Activated naive CD4-positive, alpha-beta T cell treated with anti-CD3 and anti-CD28 coated beads, Interleukin-2, amount 10 ng/mL, durations not matched to agents 7 days and 5 days (primary cell): ENCODE measurements around the gene SLC30A4.
A peak's percentile ranks its signal among the peaks of the same experiment; 100 is the strongest.

Experiments used
- CTCF ChIA-PET: fragments of 350-600 bp; sonication (Branson Sonifier 250); formaldehyde crosslinking; loops from one replicate; lab custom pipeline; 2021; ENCODE audit warnings: antibody characterized with exemption; lab: Charles Lee
- DNase-seq: peaks from one replicate; pipeline ENCODE4 v3.0.0-alpha.2; 2020
- H3K27ac Mint-ChIP-seq: one replicate; pipeline ENCODE4 v1.8.0; 2021; ENCODE audit warnings: mild to moderate bottlenecking, moderate library complexity, mixed read lengths
- H3K27me3 Mint-ChIP-seq: one replicate; pipeline ENCODE4 v1.8.0; 2021; ENCODE audit warnings: mild to moderate bottlenecking, mixed read lengths
- H3K36me3 Mint-ChIP-seq: one replicate; pipeline ENCODE4 v1.8.0; 2021; ENCODE audit warnings: mixed read lengths
- H3K4me1 Mint-ChIP-seq: one replicate; pipeline ENCODE4 v1.8.0; 2021; ENCODE audit warnings: mixed read lengths
- H3K4me3 Mint-ChIP-seq: one replicate; pipeline ENCODE4 v1.8.0; 2021; ENCODE audit warnings: mild to moderate bottlenecking, moderate library complexity, mixed read lengths
- H3K9me3 Mint-ChIP-seq: one replicate; pipeline ENCODE4 v1.8.0; 2021; ENCODE audit warnings: mixed read lengths

Gene SLC30A4

GRCh38 chr15:45522328-45523165 lies at the start of gene SLC30A4:
Gene SLC30A4 (minus strand): TSS chr15:45522755. CDS start chr15:45522354, 401 bp downstream.
- CTCF ChIA-PET: no interaction called here
- Mint-ChIP-seq H3K4me3 (peak within 1 kb of the TSS; percentile 86), H3K9me3 (no peaks in the 10 kb centered on the region), H3K27me3 (peaks cover 46% of the 10 kb centered on the region), H3K36me3 (peaks cover 1% of the 10 kb centered on the region), H3K4me1 (peaks cover 26% of the 10 kb centered on the region), H3K27ac (peak within 1 kb of the TSS; percentile 79)
- peak; percentile 73 for DNase-seq

- H3K27me3 Mint-ChIP-seq: peaks cover 49% of the 10 kb centered on the region
- no peak overlapping the region for H3K27ac Mint-ChIP-seq
- DNase-seq: no peak
- CTCF ChIA-PET: no interaction called here
- H3K9me3 Mint-ChIP-seq: no peaks in the 10 kb centered on the region
- H3K36me3 Mint-ChIP-seq: no peaks in the 10 kb centered on the region
- H3K4me3 Mint-ChIP-seq: no peak overlapping the region
- H3K4me1 Mint-ChIP-seq: no peaks in the 10 kb centered on the region
These were observed 33.5 kb upstream of the SLC30A4 start for GRCh38 chr15:45555934-45556608.

GRCh38 chr15:45551676-45552075 lies 29.1 kb upstream of the SLC30A4 start:
- Mint-ChIP-seq H3K4me3 (no peak overlapping the region), H3K36me3 (no peaks in the 10 kb centered on the region), H3K4me1 (no peaks in the 10 kb centered on the region), H3K9me3 (no peaks in the 10 kb centered on the region), H3K27ac (no peak overlapping the region), H3K27me3 (peaks cover 38% of the 10 kb centered on the region)
- CTCF ChIA-PET: no interaction called here
- DNase-seq: no peak

- no peak for DNase-seq
- Mint-ChIP-seq H3K27me3 (peaks cover 28% of the 10 kb centered on the region), H3K27ac (no peak overlapping the region), H3K36me3 (no peaks in the 10 kb centered on the region), H3K4me3 (no peak overlapping the region), H3K4me1 (no peaks in the 10 kb centered on the region), H3K9me3 (no peaks in the 10 kb centered on the region)
- CTCF ChIA-PET: no interaction called here
These were observed 27.9 kb upstream of the SLC30A4 start for GRCh38 chr15:45550436-45550835.

GRCh38 chr15:45549541-45550220 lies 27.1 kb upstream of the SLC30A4 start:
- Mint-ChIP-seq H3K4me1 (no peaks in the 10 kb centered on the region), H3K36me3 (no peaks in the 10 kb centered on the region), H3K27ac (no peak overlapping the region), H3K4me3 (no peak overlapping the region), H3K9me3 (no peaks in the 10 kb centered on the region), H3K27me3 (peaks cover 25% of the 10 kb centered on the region)
- CTCF ChIA-PET: interaction anchor here (1.1 kb wide), 1 partner anchor 13 kb away, joined by 3 read pairs; no protein-coding TSS in a partner anchor
- DNase-seq: no peak

GRCh38 chr15:45548753-45549520 lies 26.4 kb upstream of the SLC30A4 start:
- Mint-ChIP-seq H3K27me3 (peaks cover 25% of the 10 kb centered on the region), H3K4me1 (no peaks in the 10 kb centered on the region), H3K9me3 (no peaks in the 10 kb centered on the region), H3K27ac (no peak overlapping the region), H3K4me3 (no peak overlapping the region), H3K36me3 (no peaks in the 10 kb centered on the region)
- DNase-seq: no peak
- CTCF ChIA-PET: interaction anchor here (1.1 kb wide), 1 partner anchor 12 kb away, joined by 3 read pairs; no protein-coding TSS in a partner anchor

- no peak for DNase-seq
- no peaks in the 10 kb centered on the region for H3K36me3 Mint-ChIP-seq
- H3K27ac Mint-ChIP-seq: no peak overlapping the region
- H3K4me1 Mint-ChIP-seq: no peaks in the 10 kb centered on the region
- H3K4me3 Mint-ChIP-seq: no peak overlapping the region
- CTCF ChIA-PET: no interaction called here
- H3K9me3 Mint-ChIP-seq: no peaks in the 10 kb centered on the region
- peaks cover 14% of the 10 kb centered on the region for H3K27me3 Mint-ChIP-seq
These were observed 24.2 kb upstream of the SLC30A4 start for GRCh38 chr15:45546789-45547188.

- DNase-seq: no peak
- Mint-ChIP-seq H3K36me3 (no peaks in the 10 kb centered on the region), H3K27ac (no peak overlapping the region), H3K27me3 (peaks cover 10% of the 10 kb centered on the region), H3K4me1 (no peaks in the 10 kb centered on the region), H3K9me3 (no peaks in the 10 kb centered on the region), H3K4me3 (no peak overlapping the region)
- CTCF ChIA-PET: no interaction called here
These were observed 21.9 kb upstream of the SLC30A4 start for GRCh38 chr15:45544266-45545023.

- H3K27ac Mint-ChIP-seq: no peak overlapping the region
- DNase-seq: no peak
- no peaks in the 10 kb centered on the region for H3K4me1 Mint-ChIP-seq
- no peak overlapping the region for H3K4me3 Mint-ChIP-seq
- no peaks in the 10 kb centered on the region for H3K9me3 Mint-ChIP-seq
- H3K27me3 Mint-ChIP-seq: peaks cover 9% of the 10 kb centered on the region
- CTCF ChIA-PET: no interaction called here
- no peaks in the 10 kb centered on the region for H3K36me3 Mint-ChIP-seq
These were observed 20.5 kb upstream of the SLC30A4 start for GRCh38 chr15:45543051-45543450.

GRCh38 chr15:45540531-45540930 lies 18.0 kb upstream of the SLC30A4 start:
- no peaks in the 10 kb centered on the region for H3K36me3 Mint-ChIP-seq

GRCh38 chr15:45539680-45540079 lies 17.1 kb upstream of the SLC30A4 start:
- no peak for DNase-seq

More at GRCh38 chr15:45540531-45540930, 18.0 kb upstream of the SLC30A4 start:
- no peaks in the 10 kb centered on the region for H3K9me3 Mint-ChIP-seq
- peaks cover 9% of the 10 kb centered on the region for H3K27me3 Mint-ChIP-seq
- no peak for DNase-seq
- no peak overlapping the region for H3K27ac Mint-ChIP-seq
- H3K4me1 Mint-ChIP-seq: no peaks in the 10 kb centered on the region
- no peak overlapping the region for H3K4me3 Mint-ChIP-seq
- CTCF ChIA-PET: no interaction called here

GRCh38 chr15:45536934-45537333 lies 14.4 kb upstream of the SLC30A4 start:
- Mint-ChIP-seq H3K36me3 (no peaks in the 10 kb centered on the region), H3K4me3 (no peak overlapping the region), H3K27ac (no peak overlapping the region), H3K27me3 (peaks cover 17% of the 10 kb centered on the region), H3K4me1 (no peaks in the 10 kb centered on the region), H3K9me3 (no peaks in the 10 kb centered on the region)
- DNase-seq: no peak
- CTCF ChIA-PET: interaction anchor here (1.2 kb wide), 1 partner anchor 12 kb away, joined by 3 read pairs; no protein-coding TSS in a partner anchor

More at GRCh38 chr15:45539680-45540079, 17.1 kb upstream of the SLC30A4 start:
- CTCF ChIA-PET: no interaction called here
- Mint-ChIP-seq H3K27ac (no peak overlapping the region), H3K4me3 (no peak overlapping the region), H3K36me3 (no peaks in the 10 kb centered on the region), H3K9me3 (no peaks in the 10 kb centered on the region), H3K27me3 (peaks cover 10% of the 10 kb centered on the region), H3K4me1 (no peaks in the 10 kb centered on the region)

GRCh38 chr15:45535486-45536042 lies 13.0 kb upstream of the SLC30A4 start:
- Mint-ChIP-seq H3K27ac (no peak overlapping the region), H3K27me3 (peaks cover 17% of the 10 kb centered on the region), H3K9me3 (no peaks in the 10 kb centered on the region), H3K4me1 (no peaks in the 10 kb centered on the region), H3K4me3 (no peak overlapping the region), H3K36me3 (no peaks in the 10 kb centered on the region)
- CTCF ChIA-PET: no interaction called here
- no peak for DNase-seq
